IMR-90 (cell line): ENCODE data around the gene COL7A1. TPM values are rescaled to one million over a fixed set of nuclear protein-coding genes. Genes with fewer than 3 reads are reported as not detected.

Source experiments
- ATAC-seq: fragments of 200-7000 bp; cut with Tn5 transposase; 2 replicates; pipeline ENCODE4 v1.9.1; 2020; ENCODE audit warnings: low read depth, mild to moderate bottlenecking, moderate library complexity
- BruUV-seq: library from RNA; stranded (reverse); fragments of 400-500 nt; replicated peaks from 2 replicates; lab custom pipeline; 2021; lab: Mats Ljungman, UMichigan
- CTCF ChIA-PET: fragments of 300-600 bp; formaldehyde crosslinking; extraction: SDS; loops from one replicate; lab custom pipeline; 2021; ENCODE audit warnings: antibody characterized with exemption; lab: Yijun Ruan, JAX
- POLR2A ChIA-PET: fragments of 300-600 bp; sonication (Branson Sonifier 250); formaldehyde crosslinking; loops from one replicate; lab custom pipeline; 2022; ENCODE audit warnings: antibody characterized with exemption; ENCODE audit not compliant: unreplicated experiment; lab: Charles Lee
- DNase-seq: peaks from one replicate; pipeline ENCODE4 v3.0.0; 2013
- H2AFZ ChIP-seq: replicated peaks from 2 replicates; pipeline ENCODE3; 2013; ENCODE audit warnings: low read length, mild to moderate bottlenecking; ENCODE audit not compliant: poor library complexity
- H2AK5ac ChIP-seq: 2 replicates; pipeline ENCODE4 v1.6.1; 2013; ENCODE audit warnings: low read depth, low read length, inconsistent platforms
- H2AK9ac ChIP-seq: replicated peaks from 2 replicates; pipeline ENCODE3; 2013; ENCODE audit warnings: mild to moderate bottlenecking, low read depth, low read length, moderate library complexity; ENCODE audit not compliant: poor library complexity
- H2BK120ac ChIP-seq: 2 replicates; pipeline ENCODE4 v1.6.1; 2013; ENCODE audit warnings: low read depth, low read length, inconsistent platforms
- H2BK15ac ChIP-seq: 3 replicates; pipeline ENCODE4 v1.6.1; 2013; ENCODE audit warnings: low read depth, low read length, inconsistent platforms
- H2BK20ac ChIP-seq: 2 replicates; pipeline ENCODE4 v1.6.1; 2013; ENCODE audit warnings: low read depth, mild to moderate bottlenecking, inconsistent platforms, low read length, moderate library complexity
- H2BK5ac ChIP-seq: 2 replicates; pipeline ENCODE4 v1.6.1; 2013; ENCODE audit warnings: mild to moderate bottlenecking, low read depth, low read length, inconsistent platforms; ENCODE audit not compliant: poor library complexity, severe bottlenecking
- H3K14ac ChIP-seq: replicated peaks from 2 replicates; pipeline ENCODE4 v1.6.1; 2013; ENCODE audit warnings: low read depth, low read length, inconsistent platforms
- H3K18ac ChIP-seq: 2 replicates; pipeline ENCODE4 v1.6.1; 2013; ENCODE audit warnings: low read depth, low read length, control low read depth
- H3K23ac ChIP-seq: 2 replicates; pipeline ENCODE4 v1.6.1; 2013; ENCODE audit warnings: low read depth, low read length, inconsistent platforms
- H3K27ac ChIP-seq: 2 replicates; pipeline ENCODE4 v1.5.1; 2013; ENCODE audit warnings: mild to moderate bottlenecking, control low read depth, low read length; ENCODE audit not compliant: insufficient read depth
- H3K27me3 ChIP-seq: 2 replicates; pipeline ENCODE4 v1.6.1; 2013; ENCODE audit warnings: low read length; ENCODE audit not compliant: control insufficient read depth, insufficient read depth
- H3K36me3 ChIP-seq: 2 replicates; pipeline ENCODE4 v1.6.1; 2013; ENCODE audit warnings: low read length, mixed read lengths; ENCODE audit not compliant: control insufficient read depth, insufficient read depth
- H3K4ac ChIP-seq: 2 replicates; pipeline ENCODE4 v1.6.1; 2013; ENCODE audit warnings: low read depth, low read length, inconsistent platforms
- H3K4me1 ChIP-seq: 2 replicates; pipeline ENCODE4 v1.6.1; 2013; ENCODE audit warnings: low read length, mixed read lengths; ENCODE audit not compliant: control insufficient read depth, insufficient read depth
- H3K4me2 ChIP-seq: 2 replicates; pipeline ENCODE4 v1.6.1; 2013; ENCODE audit warnings: low read depth, mild to moderate bottlenecking, control low read depth, low read length, moderate library complexity
- H3K4me3 ChIP-seq: 2 replicates; pipeline ENCODE4 v1.5.1; 2013; ENCODE audit warnings: low read depth, mild to moderate bottlenecking, control low read depth, low read length, moderate library complexity; ENCODE audit not compliant: insufficient read depth
- H3K56ac ChIP-seq: 2 replicates; pipeline ENCODE4 v1.6.1; 2013; ENCODE audit warnings: low read length, inconsistent platforms; ENCODE audit not compliant: insufficient read depth; ENCODE audit errors: extremely low read depth
- H3K79me1 ChIP-seq, 2 experiments: 2 replicates each; pipeline ENCODE4 v1.6.1; 2013; ENCODE audit warnings: low read length in 2 of 2, inconsistent platforms in 1 of 2, low read depth in 1 of 2
- H3K9ac ChIP-seq: 2 replicates; pipeline ENCODE4 v1.6.1; 2013; ENCODE audit warnings: low read depth, low read length, control low read depth
- H3K9me1 ChIP-seq: 2 replicates; pipeline ENCODE4 v1.6.1; 2013; ENCODE audit warnings: low read length, inconsistent platforms; ENCODE audit not compliant: insufficient read depth
- H3K9me3 ChIP-seq: 2 replicates; pipeline ENCODE4 v1.6.1; 2013; ENCODE audit warnings: low read length; ENCODE audit not compliant: control insufficient read depth, insufficient read depth
- H4K20me1 ChIP-seq: 2 replicates; pipeline ENCODE4 v1.6.1; 2013; ENCODE audit warnings: low read length, inconsistent platforms; ENCODE audit not compliant: insufficient read depth
- H4K5ac ChIP-seq: 2 replicates; pipeline ENCODE4 v1.6.1; 2013; ENCODE audit warnings: mild to moderate bottlenecking, low read depth, low read length, control low read depth
- H4K8ac ChIP-seq, 2 experiments: 2 replicates each; pipeline ENCODE4 v1.6.1; 2013; ENCODE audit warnings: low read depth in 2 of 2, low read length in 2 of 2, control low read depth in 1 of 2, inconsistent platforms in 1 of 2
- H4K91ac ChIP-seq: 2 replicates; pipeline ENCODE4 v1.6.1; 2013; ENCODE audit warnings: low read depth, low read length, inconsistent platforms; ENCODE audit not compliant: insufficient read depth
- BHLHE40 ChIP-seq: fragments of 150-350 bp; IDR thresholded peaks from 2 replicates; pipeline ENCODE4 v1.6.1; 2016; ENCODE audit warnings: mild to moderate bottlenecking, low read depth, low read length
- MAFK ChIP-seq: IDR thresholded peaks from 2 replicates; pipeline ENCODE4 v1.6.1; 2012; ENCODE audit warnings: low read depth, low read length, improper control_type of control experiment
- MAZ ChIP-seq: IDR thresholded peaks from 2 replicates; pipeline ENCODE4 v1.6.1; 2012; ENCODE audit warnings: low read depth, mild to moderate bottlenecking, low read length, improper control_type of control experiment, moderate library complexity, borderline replicate concordance
- MXI1 ChIP-seq: IDR thresholded peaks from 2 replicates; pipeline ENCODE4 v1.6.1; 2012; ENCODE audit warnings: low read depth, mild to moderate bottlenecking, low read length, moderate library complexity, borderline replicate concordance
- SMC3 ChIP-seq: fragments of 150-350 bp; IDR thresholded peaks from 2 replicates; pipeline ENCODE4 v1.6.1; 2016; ENCODE audit warnings: low read depth, mild to moderate bottlenecking, antibody characterized with exemption, low read length, moderate library complexity
- WGBS, 2 experiments: methylation state at CpG; one replicate each; pipeline versions ENCODE4 v1.1.5 to v1.1.7; 2013; ENCODE audit warnings: missing lambda C conversion rate in 2 of 2; ENCODE audit not compliant: insufficient read length in 1 of 2; ENCODE audit errors: extremely low coverage in 2 of 2; 5-methylcytosine and 5-hydroxymethylcytosine counted together
- dilution Hi-C: fragments of 300-500 bp; cut with HindIII; formaldehyde crosslinking; loops from one replicate; pipeline ENCODE4 v1.14.3; 2018; ENCODE audit warnings: low sequenced_read_pairs; ENCODE audit not compliant: unreplicated experiment
- in situ Hi-C: fragments of 300-500 bp; cut with MboI; formaldehyde crosslinking; loops from 3 replicates; pipeline ENCODE4 v1.14.3; 2019; ENCODE audit warnings: low sequenced_read_pairs, inconsistent platforms, mixed read lengths
- intact Hi-C: fragments of 100-400 bp; cut with micrococcal nuclease; formaldehyde crosslinking; loops from 2 replicates; pipeline ENCODE4 v1.10.0; 2022
- polyA plus RNA-seq, 3 experiments: library from polyadenylated mRNA; depleted of rRNA; stranded (reverse); fragments of >200 nt; gene quantifications; 2 replicates each; pipeline ENCODE4 v1.2.3, GENCODE V29; 2012; ENCODE audit warnings: low replicate concordance in 1 of 3
- total RNA-seq: library from RNA; depleted of rRNA; stranded (reverse); fragments of >200 nt; gene quantifications from 2 replicates; pipeline ENCODE4 v1.2.3, GENCODE V29; 2012

Gene COL7A1
- total and polyA plus RNA-seq, 2 of the 4 experiments (the other 2 are of a cell fraction): 4.1 to 20.3 TPM

- Histone ChIP-seq H3K4me2 (no peak overlapping the region), H3K79me1 (peaks cover 3 to 36% of the 10 kb centered on the region in 2 experiments; a peak in 3 of 4 replicates), H4K91ac (no peak overlapping the region), H3K9ac (no peak overlapping the region), H3K27me3 (no peaks in the 10 kb centered on the region), H3K4me3 (no peak overlapping the region), H2AK9ac (no peak overlapping the region), H3K23ac (no peak overlapping the region), H3K4ac (no peak overlapping the region), H3K14ac (no peak overlapping the region), H3K4me1 (no peaks in the 10 kb centered on the region), H3K9me3 (no peaks in the 10 kb centered on the region), H2BK120ac (no peak overlapping the region), H3K27ac (no peak overlapping the region), H4K5ac (no peak overlapping the region), H4K20me1 (no peaks in the 10 kb centered on the region; the same call in 1 of the 2 replicates), H3K36me3 (peaks cover 88% of the 10 kb centered on the region), H3K56ac (no peak overlapping the region), H2BK15ac (no peak overlapping the region), H4K8ac (no peak overlapping the region), H2AK5ac (no peak overlapping the region), H2AFZ (no peak overlapping the region), H3K9me1 (0 out of 2 replicates have a peak, but pooled peaks cover 3% of the 10 kb centered on the region), H2BK5ac (no peak overlapping the region), H3K18ac (no peak overlapping the region), H2BK20ac (no peak overlapping the region)
- ATAC-seq (no peak), DNase-seq (no peak)
- POLR2A ChIA-PET: no interaction called here
- dilution Hi-C loops (no loop called here), in situ Hi-C loops (no loop called here), intact Hi-C loops (no loop called here)
- TF ChIP-seq MAFK: no peak
- TF ChIP-seq BHLHE40: no peak
- TF ChIP-seq MAZ: no peak
- no peak for TF ChIP-seq MXI1
- TF ChIP-seq SMC3: no peak
- CTCF ChIA-PET: interaction anchor here (0.6 kb wide), 1 partner anchor 193 kb away, joined by 3 read pairs; no protein-coding TSS in a partner anchor
- WGBS, 2 experiments: 80% methylated on average over 2 of the region's 9 CpGs; no CpG with 5 or more reads in 1 of the 2 experiments
- no TSS peak for BruUV-seq
Observed at GRCh38 chr3:48584836-48585235, 10.3 kb downstream of the COL7A1 start.
